Ureter (tissue), 1 donor: ENCODE results near the gene MLX. TPM values are rescaled to one million over a fixed set of nuclear protein-coding genes. Genes with fewer than 3 reads are reported as not detected.
"Not testable (repeated sequence)": the region's sequence is repeated elsewhere in the genome, so short reads cannot be mapped to it uniquely, and the experiment has no call there.

Experiments
- DNase-seq: peaks from one replicate; pipeline ENCODE4 v3.0.0-alpha.2; 2020; ENCODE audit warnings: low spot score
- total RNA-seq: library from RNA; stranded (reverse); gene quantifications from one replicate; pipeline ENCODE4 v1.2.4, GENCODE V29; 2023
- donor health status: DM: yes; HTN: yes; CAD: no.

Gene MLX
- total RNA-seq, 1 donor from 2014 or later, result 53.8 TPM

DNA sequence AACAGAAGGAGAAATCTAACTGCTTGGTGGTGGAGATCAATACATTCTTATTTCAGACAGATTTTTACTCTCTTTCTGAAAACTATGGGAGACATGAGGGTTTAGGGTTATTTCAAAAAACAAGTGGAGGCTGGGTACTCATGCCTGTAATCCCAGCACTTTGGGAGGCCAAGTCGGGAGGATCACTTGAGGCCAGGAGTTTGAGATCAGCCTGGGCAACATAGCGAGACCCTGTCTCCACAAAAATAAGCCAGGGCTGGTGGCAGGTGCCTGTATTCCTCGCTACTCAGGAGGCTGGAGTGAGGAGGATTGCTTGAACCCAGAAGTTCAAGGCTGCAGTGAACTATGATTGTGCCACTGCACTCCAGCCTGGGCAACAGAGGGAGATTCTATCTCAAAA, 55.1 kb downstream of the MLX start:
- DNase-seq, result not testable (repeated sequence)

Other genes with a start within 250 kb of the MLX start
- gene STAT3, start 178.7 kb upstream of the MLX start, total RNA-seq, result 295 TPM
- 177 TPM for gene CAVIN1, start 143.8 kb upstream of the MLX start, total RNA-seq
- gene ATP6V0A1, start 108.2 kb upstream of the MLX start, total RNA-seq, result 67.1 TPM
- gene NAGLU, start 30.9 kb upstream of the MLX start, total RNA-seq, result 33.1 TPM
- gene HSD17B1, start 14.2 kb upstream of the MLX start, total RNA-seq, result 3.6 TPM
- gene COASY, start 5.0 kb upstream of the MLX start, total RNA-seq, result 77.0 TPM
- 4.3 TPM for gene PSMC3IP, start 10.6 kb downstream of the MLX start, total RNA-seq
- 76.5 TPM for gene RETREG3, start 42.3 kb downstream of the MLX start, total RNA-seq
- gene TUBG1, start 42.6 kb downstream of the MLX start, total RNA-seq, result 49.7 TPM
- 41.0 TPM for gene TUBG2, start 92.2 kb downstream of the MLX start, total RNA-seq
- gene PLEKHH3, start 109.9 kb downstream of the MLX start, total RNA-seq, result 64.2 TPM
- gene CCR10, start 114.7 kb downstream of the MLX start, total RNA-seq, result 1.1 TPM
- 15.3 TPM for gene CNTNAP1, start 115.4 kb downstream of the MLX start, total RNA-seq
- gene EZH1, start 177.9 kb downstream of the MLX start, total RNA-seq, result 45.7 TPM
- 41.9 TPM for gene RAMP2, start 194.1 kb downstream of the MLX start, total RNA-seq
- 54.0 TPM for gene VPS25, start 206.3 kb downstream of the MLX start, total RNA-seq
- not detected for gene WNK4, start 213.5 kb downstream of the MLX start, total RNA-seq
- gene COA3, start 231.6 kb downstream of the MLX start, total RNA-seq, result 80.4 TPM
- gene CNTD1, start 231.8 kb downstream of the MLX start, total RNA-seq, result 0.75 TPM